Measurements from ENCODE around the gene TSTD1.

DNA sequence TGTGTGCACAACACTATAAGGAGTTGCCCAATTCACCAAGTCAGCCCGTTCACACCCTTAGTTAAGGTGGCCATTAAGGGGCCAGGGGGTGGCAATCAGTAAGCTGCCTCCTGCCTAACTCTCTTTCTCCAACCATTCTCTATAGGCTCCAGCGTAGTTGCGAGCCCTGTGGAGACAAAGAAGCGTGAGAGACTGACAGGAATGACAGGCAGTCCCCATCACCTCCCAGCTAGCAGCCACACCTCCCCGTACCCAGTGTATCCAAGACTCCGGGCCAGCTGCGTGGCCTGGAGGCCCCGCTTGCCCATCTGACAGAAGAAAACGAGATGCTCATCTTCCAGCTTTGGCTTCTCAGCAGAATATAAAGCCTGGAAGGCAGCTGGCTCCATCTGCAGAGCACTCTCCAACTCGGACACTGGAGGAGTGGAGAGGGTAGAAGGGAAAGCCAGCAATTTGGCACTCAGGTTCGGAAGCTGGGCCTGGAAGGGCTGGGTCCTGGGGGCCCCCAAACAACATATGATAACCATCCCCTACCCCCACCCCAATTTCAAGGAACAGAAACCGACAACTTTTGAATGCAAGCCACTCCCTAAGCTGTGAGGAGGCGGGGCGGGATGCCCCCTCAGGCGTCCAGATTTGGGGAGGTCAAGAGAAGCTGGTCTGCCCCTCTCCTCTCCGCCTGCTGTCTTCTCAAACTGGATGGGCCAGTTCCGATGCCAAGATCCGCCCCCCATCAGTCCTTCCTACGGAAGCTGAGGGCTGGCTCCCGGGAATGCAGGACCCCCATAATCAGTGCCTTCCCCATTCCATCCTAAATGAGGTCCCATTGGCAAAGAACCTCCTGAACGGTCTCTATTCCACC is 872 bp downstream of the TSTD1 start:
- TF ChIP-seq, protein P1, sequence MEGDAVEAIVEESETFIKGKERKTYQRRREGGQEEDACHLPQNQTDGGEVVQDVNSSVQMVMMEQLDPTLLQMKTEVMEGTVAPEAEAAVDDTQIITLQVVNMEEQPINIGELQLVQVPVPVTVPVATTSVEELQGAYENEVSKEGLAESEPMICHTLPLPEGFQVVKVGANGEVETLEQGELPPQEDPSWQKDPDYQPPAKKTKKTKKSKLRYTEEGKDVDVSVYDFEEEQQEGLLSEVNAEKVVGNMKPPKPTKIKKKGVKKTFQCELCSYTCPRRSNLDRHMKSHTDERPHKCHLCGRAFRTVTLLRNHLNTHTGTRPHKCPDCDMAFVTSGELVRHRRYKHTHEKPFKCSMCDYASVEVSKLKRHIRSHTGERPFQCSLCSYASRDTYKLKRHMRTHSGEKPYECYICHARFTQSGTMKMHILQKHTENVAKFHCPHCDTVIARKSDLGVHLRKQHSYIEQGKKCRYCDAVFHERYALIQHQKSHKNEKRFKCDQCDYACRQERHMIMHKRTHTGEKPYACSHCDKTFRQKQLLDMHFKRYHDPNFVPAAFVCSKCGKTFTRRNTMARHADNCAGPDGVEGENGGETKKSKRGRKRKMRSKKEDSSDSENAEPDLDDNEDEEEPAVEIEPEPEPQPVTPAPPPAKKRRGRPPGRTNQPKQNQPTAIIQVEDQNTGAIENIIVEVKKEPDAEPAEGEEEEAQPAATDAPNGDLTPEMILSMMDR (IDR thresholded peaks at IDR 0.05), result no peak
- no peak for TF ChIP-seq POLR2A (IDR thresholded peaks at IDR 0.05)
